Activated CD8-positive, alpha-beta T cell treated with anti-CD3 and anti-CD28 coated beads for 36 hours (primary cell): ENCODE measurements around the gene KIRREL3. TPM values are rescaled to one million over a fixed set of nuclear protein-coding genes. Genes with fewer than 3 reads are reported as not detected.

ENCODE experiments used
- ATAC-seq: fragments of 200-7000 bp; cut with Tn5 transposase; one replicate; pipeline ENCODE4 v1.10.0; 2021; ENCODE audit warnings: mild to moderate bottlenecking, moderate library complexity
- CTCF ChIA-PET: fragments of 350-600 bp; sonication (Branson Sonifier 250); formaldehyde crosslinking; loops from one replicate; lab custom pipeline; 2021; ENCODE audit warnings: antibody characterized with exemption; lab: Charles Lee
- POLR2A ChIA-PET: fragments of 350-600 bp; sonication (Branson Sonifier 250); formaldehyde crosslinking; loops from one replicate; lab custom pipeline; 2021; ENCODE audit warnings: antibody characterized with exemption; lab: Charles Lee
- DNase-seq: peaks from one replicate; pipeline ENCODE4 v3.0.0-alpha.2; 2020
- H3K27ac Mint-ChIP-seq: one replicate; pipeline ENCODE4 v1.8.0; 2021; ENCODE audit warnings: mild to moderate bottlenecking, mixed read lengths
- H3K27me3 Mint-ChIP-seq: one replicate; pipeline ENCODE4 v1.8.0; 2021; ENCODE audit warnings: mixed read lengths
- H3K36me3 Mint-ChIP-seq: one replicate; pipeline ENCODE4 v1.8.0; 2021; ENCODE audit warnings: low read depth, mixed read lengths
- H3K4me1 Mint-ChIP-seq: one replicate; pipeline ENCODE4 v1.8.0; 2021; ENCODE audit warnings: low read depth, mixed read lengths
- H3K4me3 Mint-ChIP-seq: one replicate; pipeline ENCODE4 v1.8.0; 2021; ENCODE audit warnings: mild to moderate bottlenecking, moderate library complexity, mixed read lengths
- H3K9me3 Mint-ChIP-seq: one replicate; pipeline ENCODE4 v1.8.0; 2021; ENCODE audit warnings: mixed read lengths
- intact Hi-C: fragments of 100-400 bp; cut with micrococcal nuclease; formaldehyde crosslinking; loops from one replicate; pipeline ENCODE4 v1.10.0; 2022
- total RNA-seq, 2 experiments: library from RNA; stranded (reverse); gene quantifications; one replicate each; pipeline ENCODE4 v1.2.3, GENCODE V29; 2021
- TF ChIP-seq, protein P1 (sequence below): fragments of 200-600 bp; IDR thresholded peaks from one replicate; pipeline ENCODE4 v1.8.0; 2022; ENCODE audit warnings: antibody characterized with exemption, mild to moderate bottlenecking

The KIRREL3 gene
- total RNA-seq, 2 experiments from 2014 or later, result not detected

DNA sequence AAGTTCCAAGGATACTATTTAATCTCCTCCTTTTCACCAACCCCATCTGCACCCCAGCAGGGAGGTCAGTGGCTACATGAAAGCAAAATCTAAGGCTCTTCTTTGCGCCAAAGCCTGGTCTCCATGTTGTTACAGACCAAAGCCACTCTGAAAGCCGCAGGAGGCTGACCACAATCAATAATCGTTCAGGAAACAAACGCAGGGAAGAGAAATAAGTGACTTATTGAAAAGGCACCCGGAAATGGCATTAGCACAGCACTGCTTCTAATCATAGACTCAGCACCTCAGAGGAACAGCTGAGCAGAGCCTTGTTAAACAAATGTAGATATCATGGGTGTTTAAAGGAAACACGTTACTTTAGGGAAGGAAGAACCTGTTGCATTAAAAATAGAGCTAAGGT, 183.9 kb downstream of the KIRREL3 start:
- H3K4me1 Mint-ChIP-seq, result no peaks in the 10 kb centered on the region
- DNase-seq, result no peak
- no peak overlapping the region for H3K27ac Mint-ChIP-seq
- intact Hi-C loops, result no loop called here
- TF ChIP-seq, protein P1, sequence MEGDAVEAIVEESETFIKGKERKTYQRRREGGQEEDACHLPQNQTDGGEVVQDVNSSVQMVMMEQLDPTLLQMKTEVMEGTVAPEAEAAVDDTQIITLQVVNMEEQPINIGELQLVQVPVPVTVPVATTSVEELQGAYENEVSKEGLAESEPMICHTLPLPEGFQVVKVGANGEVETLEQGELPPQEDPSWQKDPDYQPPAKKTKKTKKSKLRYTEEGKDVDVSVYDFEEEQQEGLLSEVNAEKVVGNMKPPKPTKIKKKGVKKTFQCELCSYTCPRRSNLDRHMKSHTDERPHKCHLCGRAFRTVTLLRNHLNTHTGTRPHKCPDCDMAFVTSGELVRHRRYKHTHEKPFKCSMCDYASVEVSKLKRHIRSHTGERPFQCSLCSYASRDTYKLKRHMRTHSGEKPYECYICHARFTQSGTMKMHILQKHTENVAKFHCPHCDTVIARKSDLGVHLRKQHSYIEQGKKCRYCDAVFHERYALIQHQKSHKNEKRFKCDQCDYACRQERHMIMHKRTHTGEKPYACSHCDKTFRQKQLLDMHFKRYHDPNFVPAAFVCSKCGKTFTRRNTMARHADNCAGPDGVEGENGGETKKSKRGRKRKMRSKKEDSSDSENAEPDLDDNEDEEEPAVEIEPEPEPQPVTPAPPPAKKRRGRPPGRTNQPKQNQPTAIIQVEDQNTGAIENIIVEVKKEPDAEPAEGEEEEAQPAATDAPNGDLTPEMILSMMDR, result no peak
- H3K36me3 Mint-ChIP-seq, result no peaks in the 10 kb centered on the region
- no peaks in the 10 kb centered on the region for H3K9me3 Mint-ChIP-seq
- ChIA-PET POLR2A (no interaction called here), CTCF (no interaction called here)
- H3K27me3 Mint-ChIP-seq, result peaks cover 4% of the 10 kb centered on the region
- H3K4me3 Mint-ChIP-seq, result no peak overlapping the region
- no peak for ATAC-seq

DNA sequence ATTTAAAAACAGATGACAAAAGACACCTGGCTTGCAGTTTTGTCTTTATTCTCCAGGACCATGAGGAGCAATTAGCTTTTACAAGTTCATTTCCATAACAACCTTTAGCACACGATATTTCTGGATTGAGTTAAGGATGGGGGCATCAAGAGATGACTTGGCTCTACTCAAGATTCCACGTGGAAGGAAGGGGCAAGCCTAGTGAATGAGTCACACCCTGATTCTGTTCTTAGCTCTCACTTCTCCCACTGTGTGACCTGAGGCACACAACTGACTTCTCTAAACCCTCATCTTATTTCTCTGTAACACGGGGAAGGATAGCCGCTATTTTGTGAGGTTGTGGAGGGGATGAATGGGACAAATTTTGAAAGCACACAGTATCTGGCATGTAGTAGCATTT, 185.5 kb downstream of the KIRREL3 start:
- ATAC-seq (no peak), DNase-seq (no peak)
- no peaks in the 10 kb centered on the region for H3K4me1 Mint-ChIP-seq
- H3K9me3 Mint-ChIP-seq, result no peaks in the 10 kb centered on the region
- intact Hi-C loops, result no loop called here
- H3K27me3 Mint-ChIP-seq, result peaks cover 2% of the 10 kb centered on the region
- H3K4me3 Mint-ChIP-seq, result no peak overlapping the region
- TF ChIP-seq, protein P1, result no peak
- no peak overlapping the region for H3K27ac Mint-ChIP-seq
- CTCF ChIA-PET, result no interaction called here
- POLR2A ChIA-PET, result no interaction called here
- H3K36me3 Mint-ChIP-seq, result no peaks in the 10 kb centered on the region

DNA sequence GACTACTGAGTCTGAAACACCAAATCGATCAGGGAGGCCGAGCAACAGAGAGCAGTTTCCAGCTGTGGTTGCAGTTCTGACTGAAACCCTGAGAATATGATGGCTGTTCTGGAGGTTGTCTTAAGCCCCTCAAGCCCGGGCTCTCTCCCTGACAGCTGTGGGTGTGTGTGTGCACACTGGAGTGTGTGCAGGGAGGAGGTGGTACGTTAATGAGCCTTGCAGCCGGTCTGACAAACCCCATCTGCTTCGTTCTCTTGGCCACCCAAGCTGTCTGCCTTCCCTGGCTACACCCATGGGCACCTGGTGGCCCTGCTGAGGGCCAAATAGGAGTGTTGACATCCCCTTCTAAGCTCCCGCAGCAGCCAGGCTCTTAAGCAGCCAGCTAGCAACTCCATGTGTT, 189.8 kb downstream of the KIRREL3 start:
- intact Hi-C loops, result no loop called here

DNA sequence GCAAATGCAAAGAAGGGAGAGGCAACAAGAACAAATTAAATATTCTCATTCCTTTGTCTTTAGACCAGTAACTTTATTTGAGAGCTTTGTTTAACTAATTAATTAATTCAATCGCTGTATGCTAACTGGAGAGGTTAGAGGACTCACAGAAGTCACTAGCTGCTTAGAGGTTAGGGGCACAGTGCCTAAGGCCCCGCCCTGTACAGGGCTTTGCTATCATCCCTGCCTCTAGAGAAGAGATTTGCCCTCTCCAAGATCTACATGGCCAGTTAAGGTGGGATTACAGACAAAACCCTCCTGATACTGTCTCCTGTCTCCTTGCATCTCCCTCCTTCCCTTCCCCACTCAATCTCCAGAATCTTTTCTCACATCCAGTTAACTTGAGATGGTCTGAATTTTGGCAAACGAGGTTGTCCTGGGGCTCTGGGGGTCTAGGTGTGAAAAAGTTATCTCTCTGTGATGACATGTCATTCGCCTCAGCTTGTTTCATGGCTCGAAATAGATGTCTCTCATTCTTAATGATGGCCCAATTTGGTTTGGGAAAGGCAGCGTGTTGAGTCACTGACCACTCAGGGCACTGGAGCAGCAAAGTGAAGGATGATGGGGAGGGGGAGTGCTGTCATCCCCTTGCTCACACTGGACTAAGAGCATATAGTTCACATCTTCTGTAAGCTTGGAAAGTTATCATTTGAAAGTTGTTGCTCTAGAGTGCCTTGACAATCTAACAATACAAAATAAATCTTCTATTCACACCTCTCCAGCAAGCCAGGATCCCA, 190.9 kb downstream of the KIRREL3 start:
- no peaks in the 10 kb centered on the region for H3K4me1 Mint-ChIP-seq
- H3K27ac Mint-ChIP-seq, result no peak overlapping the region
- H3K36me3 Mint-ChIP-seq, result no peaks in the 10 kb centered on the region
- TF ChIP-seq, protein P1, result no peak
- intact Hi-C loops, result no loop called here
- H3K9me3 Mint-ChIP-seq, result no peaks in the 10 kb centered on the region
- no peak for DNase-seq
- POLR2A ChIA-PET, result no interaction called here
- CTCF ChIA-PET, result no interaction called here
- no peaks in the 10 kb centered on the region for H3K27me3 Mint-ChIP-seq
- no peak for ATAC-seq
- H3K4me3 Mint-ChIP-seq, result no peak overlapping the region

More for the DNA sequence above, 189.8 kb downstream of the KIRREL3 start:
- DNase-seq (no peak), ATAC-seq (no peak)
- TF ChIP-seq, protein P1, result no peak
- peaks cover 2% of the 10 kb centered on the region for H3K27me3 Mint-ChIP-seq
- no peak overlapping the region for H3K27ac Mint-ChIP-seq
- CTCF ChIA-PET, result no interaction called here
- no peak overlapping the region for H3K4me3 Mint-ChIP-seq
- POLR2A ChIA-PET, result no interaction called here
- no peaks in the 10 kb centered on the region for H3K9me3 Mint-ChIP-seq
- no peaks in the 10 kb centered on the region for H3K4me1 Mint-ChIP-seq
- H3K36me3 Mint-ChIP-seq, result no peaks in the 10 kb centered on the region

DNA sequence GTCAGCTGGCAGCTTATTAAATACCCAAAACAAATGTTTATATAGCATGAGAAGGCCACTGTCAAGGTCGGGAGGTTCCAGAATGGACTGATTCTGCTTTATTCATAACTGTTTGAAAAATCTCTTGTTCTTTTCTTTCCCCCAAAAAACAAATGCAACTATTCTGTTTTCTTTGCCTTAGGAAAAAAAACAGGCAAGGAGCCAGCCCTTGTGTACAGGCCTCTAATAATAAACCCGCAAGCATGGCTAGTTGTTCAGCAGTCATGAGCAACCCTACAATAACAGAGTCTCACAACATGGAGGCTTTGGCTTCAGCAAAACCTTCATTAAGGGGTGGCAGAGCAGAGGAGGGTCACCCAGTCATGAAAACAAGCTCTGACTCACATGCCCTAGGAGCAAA, 191.7 kb downstream of the KIRREL3 start:
- DNase-seq (no peak), ATAC-seq (no peak)
- CTCF ChIA-PET, result no interaction called here
- TF ChIP-seq, protein P1, result no peak
- intact Hi-C loops, result no loop called here
- Mint-ChIP-seq H3K4me3 (no peak overlapping the region), H3K27ac (no peak overlapping the region), H3K9me3 (no peaks in the 10 kb centered on the region), H3K36me3 (no peaks in the 10 kb centered on the region), H3K27me3 (no peaks in the 10 kb centered on the region), H3K4me1 (no peaks in the 10 kb centered on the region)
- POLR2A ChIA-PET, result no interaction called here
